OCI-M2 (cell line): ENCODE results near the gene KDM6A.
"Not testable (repeated sequence)": the region's sequence is repeated elsewhere in the genome, so short reads cannot be mapped to it uniquely, and the experiment has no call there.

ENCODE experiments used
- DNase-seq: peaks from one replicate; lab custom pipeline; 2025; ENCODE audit not compliant: unreplicated experiment; lab: John Stamatoyannopoulos, UW

Gene KDM6A

GRCh38 chrX:44957848-44958247 is 84.9 kb downstream of the KDM6A start:
- DNase-seq = no peak

- no peak for DNase-seq
Measured at GRCh38 chrX:44958480-44958879, 85.5 kb downstream of the KDM6A start.

- no peak for DNase-seq
Measured at GRCh38 chrX:44961817-44962607, 89.0 kb downstream of the KDM6A start.

- DNase-seq = no peak
Measured at GRCh38 chrX:44962944-44963343, 90.0 kb downstream of the KDM6A start.

- DNase-seq = no peak
Measured at GRCh38 chrX:44967221-44967620, 94.2 kb downstream of the KDM6A start.

- DNase-seq = no peak
Measured at GRCh38 chrX:44970709-44971108, 97.7 kb downstream of the KDM6A start.

- DNase-seq = no peak
Measured at GRCh38 chrX:44971674-44972073, 98.7 kb downstream of the KDM6A start.

GRCh38 chrX:44972132-44972531 is 99.1 kb downstream of the KDM6A start:
- no peak for DNase-seq

GRCh38 chrX:44973420-44973932 is 100.5 kb downstream of the KDM6A start:
- no peak for DNase-seq

GRCh38 chrX:44974451-44974850 is 101.5 kb downstream of the KDM6A start:
- DNase-seq = no peak

GRCh38 chrX:44975666-44976263 is 102.8 kb downstream of the KDM6A start:
- no peak for DNase-seq

GRCh38 chrX:44978976-44979375 is 106.0 kb downstream of the KDM6A start:
- DNase-seq = no peak

- no peak for DNase-seq
Measured at GRCh38 chrX:44980403-44980802, 107.4 kb downstream of the KDM6A start.

- DNase-seq = no peak
Measured at GRCh38 chrX:44980883-44981282, 107.9 kb downstream of the KDM6A start.

GRCh38 chrX:44989995-44990770 is 117.2 kb downstream of the KDM6A start:
- DNase-seq = no peak

GRCh38 chrX:44992775-44993174 is 119.8 kb downstream of the KDM6A start:
- no peak for DNase-seq

- no peak for DNase-seq
Measured at GRCh38 chrX:44996277-44996676, 123.3 kb downstream of the KDM6A start.

- DNase-seq = no peak
Measured at GRCh38 chrX:44997282-44997812, 124.4 kb downstream of the KDM6A start.

- no peak for DNase-seq
Measured at GRCh38 chrX:44997888-44998287, 124.9 kb downstream of the KDM6A start.

- not testable (repeated sequence) for DNase-seq
Measured at GRCh38 chrX:44999237-44999636, 126.2 kb downstream of the KDM6A start.

- DNase-seq = not testable (repeated sequence)
Measured at GRCh38 chrX:44999872-45000271, 126.9 kb downstream of the KDM6A start.
